AG04449 (cell line): ENCODE data around the gene DALRD3.

Experiments used
- CTCF ChIA-PET: fragments of 350-600 bp; formaldehyde crosslinking; extraction: SDS; loops from one replicate; lab custom pipeline; 2021; ENCODE audit warnings: antibody characterized with exemption; lab: Yijun Ruan, JAX
- POLR2A ChIA-PET: fragments of 400-600, 350-600 bp; formaldehyde crosslinking; extraction: SDS; loops from one replicate; lab custom pipeline; 2020; ENCODE audit warnings: antibody characterized with exemption, inconsistent platforms; lab: Yijun Ruan, JAX
- DNase-seq: peaks from one replicate; pipeline ENCODE4 v3.0.0-alpha.2; 2010; ENCODE audit warnings: low read depth, low spot score
- H3K4me3 ChIP-seq: 2 replicates; pipeline ENCODE4 v1.5.1; 2011; ENCODE audit warnings: low read depth, mild to moderate bottlenecking, control low read depth, low read length
- TF ChIP-seq, protein P1 (sequence below): IDR thresholded peaks from one replicate; pipeline ENCODE4 v1.5.1; 2011; ENCODE audit warnings: mild to moderate bottlenecking, moderate library complexity, low read length, control low read depth, inconsistent platforms; ENCODE audit not compliant: insufficient read depth; ENCODE audit errors: missing control alignments

DALRD3 gene

DNA sequence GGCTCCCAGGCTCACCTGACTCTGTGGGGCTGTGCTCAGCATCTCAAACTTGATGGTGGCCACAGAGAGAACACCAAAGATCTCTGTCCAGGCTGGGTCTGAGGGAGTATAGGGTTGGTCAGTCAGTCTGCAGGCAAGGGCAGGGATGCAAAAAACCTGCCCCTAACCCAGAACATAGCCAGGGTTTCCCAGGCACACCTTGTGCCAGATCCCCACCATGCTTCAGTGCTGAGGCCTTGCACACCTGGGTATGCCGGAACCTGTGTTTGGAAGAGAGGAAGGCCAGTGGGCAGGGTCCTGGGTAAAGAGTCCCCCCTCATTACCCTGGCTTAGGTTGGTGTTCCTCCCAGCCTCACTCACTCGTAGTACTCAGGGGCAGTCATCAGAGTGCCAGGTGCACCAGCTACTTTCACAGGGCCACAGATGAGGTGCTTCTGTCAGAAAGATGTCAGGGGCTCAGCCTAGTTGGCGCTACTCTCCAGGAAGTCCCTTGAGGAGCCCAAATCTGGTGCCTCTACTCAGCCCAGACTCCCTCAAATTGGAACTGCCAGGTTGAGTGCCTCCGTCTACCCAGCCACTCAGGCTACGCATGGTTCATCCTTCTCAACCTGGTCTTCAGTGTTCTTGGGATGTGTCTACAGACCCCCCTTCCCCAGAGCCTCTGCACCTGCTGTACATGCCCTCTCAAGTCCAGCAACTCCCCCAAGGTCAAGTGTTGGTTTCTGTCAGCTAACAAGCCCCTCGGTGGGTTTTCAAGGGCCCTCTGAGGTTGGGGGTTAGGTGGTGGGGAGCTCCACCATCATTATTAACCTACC is 1.8 kb downstream of the DALRD3 start:
- POLR2A ChIA-PET: interaction anchor here (0.5 to 4.4 kb wide), 4 partner anchors 9 to 433 kb away, joined by 3 to 51 read pairs (median 10); partner anchors contain the start of genes IMPDH2 and WDR6
- TF ChIP-seq, protein P1, sequence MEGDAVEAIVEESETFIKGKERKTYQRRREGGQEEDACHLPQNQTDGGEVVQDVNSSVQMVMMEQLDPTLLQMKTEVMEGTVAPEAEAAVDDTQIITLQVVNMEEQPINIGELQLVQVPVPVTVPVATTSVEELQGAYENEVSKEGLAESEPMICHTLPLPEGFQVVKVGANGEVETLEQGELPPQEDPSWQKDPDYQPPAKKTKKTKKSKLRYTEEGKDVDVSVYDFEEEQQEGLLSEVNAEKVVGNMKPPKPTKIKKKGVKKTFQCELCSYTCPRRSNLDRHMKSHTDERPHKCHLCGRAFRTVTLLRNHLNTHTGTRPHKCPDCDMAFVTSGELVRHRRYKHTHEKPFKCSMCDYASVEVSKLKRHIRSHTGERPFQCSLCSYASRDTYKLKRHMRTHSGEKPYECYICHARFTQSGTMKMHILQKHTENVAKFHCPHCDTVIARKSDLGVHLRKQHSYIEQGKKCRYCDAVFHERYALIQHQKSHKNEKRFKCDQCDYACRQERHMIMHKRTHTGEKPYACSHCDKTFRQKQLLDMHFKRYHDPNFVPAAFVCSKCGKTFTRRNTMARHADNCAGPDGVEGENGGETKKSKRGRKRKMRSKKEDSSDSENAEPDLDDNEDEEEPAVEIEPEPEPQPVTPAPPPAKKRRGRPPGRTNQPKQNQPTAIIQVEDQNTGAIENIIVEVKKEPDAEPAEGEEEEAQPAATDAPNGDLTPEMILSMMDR: no peak
- CTCF ChIA-PET: interaction anchor here (1.2 to 9.8 kb wide), 4 partner anchors 10 to 28 kb away, joined by 3 to 95 read pairs (median 8); partner anchors contain the start of genes IMPDH2 and WDR6
- DNase-seq: no peak
- H3K4me3 ChIP-seq: no peak overlapping the region

DNA sequence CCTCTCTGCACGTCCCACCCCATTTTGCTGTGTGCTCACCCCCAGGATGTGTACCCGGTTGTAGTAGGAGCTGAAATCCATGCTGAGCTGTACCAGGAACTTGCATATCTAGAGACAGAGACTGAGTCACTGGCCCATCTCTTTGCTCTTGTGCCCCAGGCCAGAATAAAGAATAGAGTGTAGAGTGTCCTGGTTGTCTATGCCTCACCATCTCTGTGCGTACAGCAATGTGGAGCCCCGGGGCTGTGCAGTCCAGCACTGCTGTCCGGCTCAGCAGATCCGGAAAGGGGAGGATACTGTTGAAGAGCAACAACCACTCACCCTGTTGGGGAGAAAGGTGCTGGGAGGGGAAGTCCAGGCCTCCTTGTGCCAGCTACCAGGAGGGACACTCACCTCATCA is 2.6 kb downstream of the DALRD3 start:
- ChIA-PET CTCF (interaction anchor here (0.7 to 9.8 kb wide), 4 partner anchors 7 to 26 kb away, joined by 3 to 95 read pairs (median 31); partner anchors contain the start of genes IMPDH2, NDUFAF3, P4HTM and WDR6), POLR2A (interaction anchor here (0.5 to 4.4 kb wide), 3 partner anchors 8 to 410 kb away, joined by 3 to 51 read pairs (median 3); partner anchors contain the start of gene WDR6)

DNA sequence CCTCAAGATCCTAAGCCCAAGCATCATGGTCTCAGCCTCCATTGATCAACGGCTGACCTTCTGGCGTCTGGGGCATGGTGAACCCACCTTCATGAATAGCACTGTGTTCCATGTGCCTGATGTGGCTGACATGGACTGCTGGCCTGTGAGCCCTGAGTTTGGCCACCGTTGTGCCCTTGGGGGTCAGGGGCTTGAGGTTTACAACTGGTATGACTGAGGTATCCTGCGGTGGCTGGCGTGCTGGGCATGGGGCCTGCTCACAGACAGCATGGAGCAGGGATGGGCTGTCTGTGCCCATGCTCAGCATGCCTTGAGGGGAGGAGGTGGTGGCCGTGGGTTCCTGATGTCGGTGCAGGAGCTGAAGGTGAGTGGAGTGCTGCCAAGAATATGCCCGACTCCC is 3.3 kb downstream of the DALRD3 start:
- CTCF ChIA-PET: interaction anchor here (1.0 to 9.8 kb wide), 6 partner anchors 8 to 27 kb away, joined by 3 to 95 read pairs (median 15); partner anchors contain the start of genes IMPDH2, NDUFAF3 and WDR6
- DNase-seq: no peak
- POLR2A ChIA-PET: interaction anchor here (1.8 to 4.4 kb wide), 2 partner anchors 7 to 26 kb away, joined by 3 to 51 read pairs; partner anchors contain the start of gene WDR6
- no peak overlapping the region for H3K4me3 ChIP-seq
- TF ChIP-seq, protein P1: no peak

More for the DNA sequence above, 2.6 kb downstream of the DALRD3 start:
- H3K4me3 ChIP-seq: no peak overlapping the region
- TF ChIP-seq, protein P1: no peak
- DNase-seq: no peak

DNA sequence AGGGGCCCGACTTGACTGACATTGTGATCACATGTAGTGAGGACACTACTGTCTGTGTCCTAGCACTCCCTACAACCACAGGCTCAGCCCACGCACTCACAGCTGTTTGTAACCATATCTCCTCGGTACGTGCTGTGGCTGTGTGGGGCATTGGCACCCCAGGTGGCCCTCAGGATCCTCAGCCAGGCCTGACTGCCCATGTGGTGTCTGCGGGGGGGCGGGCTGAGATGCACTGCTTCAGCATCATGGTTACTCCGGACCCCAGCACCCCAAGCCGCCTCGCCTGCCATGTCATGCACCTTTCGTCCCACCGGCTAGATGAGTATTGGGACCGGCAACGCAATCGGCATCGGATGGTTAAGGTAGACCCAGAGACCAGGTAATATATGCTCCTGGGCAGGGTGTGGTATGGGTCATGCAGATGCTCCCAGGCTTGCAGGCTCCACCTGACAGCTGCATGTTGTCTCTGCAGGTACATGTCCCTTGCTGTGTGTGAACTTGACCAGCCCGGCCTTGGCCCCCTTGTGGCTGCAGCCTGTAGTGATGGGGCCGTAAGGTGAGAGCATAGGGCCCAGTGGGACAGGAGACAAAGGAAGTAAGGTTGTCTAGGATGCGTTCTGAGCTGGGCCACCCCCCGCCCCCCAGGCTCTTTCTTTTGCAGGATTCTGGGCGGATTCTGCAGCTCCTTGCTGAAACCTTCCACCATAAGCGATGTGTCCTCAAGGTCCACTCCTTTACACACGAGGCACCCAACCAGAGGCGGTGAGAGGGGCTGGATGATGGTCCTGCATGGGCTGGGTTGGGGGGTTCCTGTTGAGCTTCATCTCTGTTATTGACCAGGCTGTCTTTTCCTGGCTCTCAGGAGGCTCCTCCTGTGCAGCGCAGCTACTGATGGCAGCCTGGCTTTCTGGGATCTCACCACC is 4.4 kb downstream of the DALRD3 start:
- ChIA-PET POLR2A (interaction anchor here (0.8 to 3.7 kb wide), 2 partner anchors 7 to 24 kb away, joined by 4 to 18 read pairs; partner anchors contain the start of gene NDUFAF3), CTCF (interaction anchor here (0.8 to 9.8 kb wide), 9 partner anchors 7 to 277 kb away, joined by 3 to 95 read pairs (median 4); partner anchors contain the start of genes NDUFAF3 and WDR6)
- DNase-seq: no peak
- no peak overlapping the region for H3K4me3 ChIP-seq
- TF ChIP-seq, protein P1: peak; percentile 70

DNA sequence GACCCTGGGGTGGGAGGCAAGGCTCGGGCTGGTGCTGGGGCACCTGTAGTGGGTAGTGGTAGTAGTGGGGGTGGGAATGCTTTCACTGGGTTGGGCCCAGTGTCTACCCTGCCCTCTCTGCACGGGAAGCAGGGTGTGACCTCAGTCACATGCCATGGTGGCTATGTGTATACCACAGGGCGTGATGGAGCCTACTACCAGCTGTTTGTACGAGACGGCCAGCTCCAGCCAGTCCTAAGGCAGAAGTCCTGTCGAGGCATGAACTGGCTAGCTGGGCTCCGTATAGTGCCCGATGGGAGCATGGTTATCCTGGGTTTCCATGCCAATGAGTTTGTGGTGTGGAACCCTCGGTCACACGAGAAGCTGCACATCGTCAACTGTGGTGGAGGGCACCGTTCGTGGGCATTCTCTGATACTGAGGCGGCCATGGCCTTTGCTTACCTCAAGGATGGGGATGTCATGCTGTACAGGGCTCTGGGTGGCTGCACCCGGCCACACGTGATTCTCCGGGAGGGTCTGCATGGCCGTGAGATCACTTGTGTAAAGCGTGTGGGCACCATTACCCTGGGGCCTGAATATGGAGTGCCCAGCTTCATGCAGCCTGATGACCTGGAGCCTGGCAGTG is 5.2 kb downstream of the DALRD3 start:
- CTCF ChIA-PET: interaction anchor here (0.9 to 5.9 kb wide), 6 partner anchors 10 to 276 kb away, joined by 3 to 59 read pairs (median 4); partner anchors contain the start of gene NDUFAF3
- POLR2A ChIA-PET: interaction anchor here (0.8 to 3.7 kb wide), 2 partner anchors 8 to 24 kb away, joined by 4 to 18 read pairs; partner anchors contain the start of gene NDUFAF3
- H3K4me3 ChIP-seq: no peak overlapping the region
- TF ChIP-seq, protein P1: no peak
- DNase-seq: no peak
